HUES48 (cell line): ENCODE results near the gene MLPH.
A peak's percentile ranks its signal among the peaks of the same experiment; 100 is the strongest.

Experiments used
- H3K27ac ChIP-seq: one replicate; pipeline ENCODE4 v1.7.0; 2013; ENCODE audit warnings: low read depth, low read length, inconsistent platforms
- H3K27me3 ChIP-seq: 2 replicates; pipeline ENCODE4 v1.6.1; 2013; ENCODE audit warnings: mild to moderate bottlenecking, low read length; ENCODE audit not compliant: control insufficient read depth, insufficient read depth
- H3K36me3 ChIP-seq: 2 replicates; pipeline ENCODE4 v1.6.1; 2013; ENCODE audit warnings: low read length; ENCODE audit not compliant: control insufficient read depth, insufficient read depth
- H3K4me1 ChIP-seq: 2 replicates; pipeline ENCODE4 v1.6.1; 2013; ENCODE audit warnings: mild to moderate bottlenecking, low read length; ENCODE audit not compliant: control insufficient read depth, insufficient read depth
- H3K4me3 ChIP-seq: 2 replicates; pipeline ENCODE4 v1.5.1; 2013; ENCODE audit warnings: mild to moderate bottlenecking, low read depth, low read length
- H3K9ac ChIP-seq: 2 replicates; pipeline ENCODE4 v1.6.1; 2013; ENCODE audit warnings: mild to moderate bottlenecking, low read depth, low read length, moderate library complexity
- H3K9me3 ChIP-seq: 2 replicates; pipeline ENCODE4 v1.6.1; 2013; ENCODE audit warnings: low read length; ENCODE audit not compliant: control insufficient read depth, insufficient read depth

The MLPH gene, protein sequence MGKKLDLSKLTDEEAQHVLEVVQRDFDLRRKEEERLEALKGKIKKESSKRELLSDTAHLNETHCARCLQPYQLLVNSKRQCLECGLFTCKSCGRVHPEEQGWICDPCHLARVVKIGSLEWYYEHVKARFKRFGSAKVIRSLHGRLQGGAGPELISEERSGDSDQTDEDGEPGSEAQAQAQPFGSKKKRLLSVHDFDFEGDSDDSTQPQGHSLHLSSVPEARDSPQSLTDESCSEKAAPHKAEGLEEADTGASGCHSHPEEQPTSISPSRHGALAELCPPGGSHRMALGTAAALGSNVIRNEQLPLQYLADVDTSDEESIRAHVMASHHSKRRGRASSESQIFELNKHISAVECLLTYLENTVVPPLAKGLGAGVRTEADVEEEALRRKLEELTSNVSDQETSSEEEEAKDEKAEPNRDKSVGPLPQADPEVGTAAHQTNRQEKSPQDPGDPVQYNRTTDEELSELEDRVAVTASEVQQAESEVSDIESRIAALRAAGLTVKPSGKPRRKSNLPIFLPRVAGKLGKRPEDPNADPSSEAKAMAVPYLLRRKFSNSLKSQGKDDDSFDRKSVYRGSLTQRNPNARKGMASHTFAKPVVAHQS

DNA sequence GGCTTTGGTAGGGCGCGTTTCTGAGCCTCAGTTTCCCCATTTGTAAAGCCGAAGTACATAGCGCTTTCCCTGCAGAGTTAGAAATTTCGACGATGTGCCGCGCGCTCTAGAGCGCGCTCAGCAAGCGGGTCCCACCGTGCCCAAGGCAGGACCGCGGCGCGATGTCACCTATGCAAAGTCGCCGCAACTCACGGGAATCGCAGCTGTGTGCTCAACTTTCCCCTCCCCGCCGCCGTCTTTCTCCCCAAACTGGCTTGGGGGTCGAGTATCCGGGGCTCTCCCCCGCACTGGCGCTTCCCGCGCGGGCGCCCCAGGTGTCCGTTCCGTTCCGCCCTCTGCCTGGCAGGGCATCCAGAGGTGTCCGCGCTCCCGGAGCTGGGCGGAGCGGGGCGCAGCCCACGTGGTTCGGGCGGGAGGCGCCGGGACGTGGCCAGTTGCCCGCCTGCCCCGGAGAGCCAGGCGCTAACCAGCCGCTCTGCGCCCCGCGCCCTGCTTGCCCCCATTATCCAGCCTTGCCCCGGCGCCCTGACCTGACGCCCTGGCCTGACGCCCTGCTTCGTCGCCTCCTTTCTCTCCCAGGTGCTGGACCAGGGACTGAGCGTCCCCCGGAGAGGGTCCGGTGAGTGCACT, at the start of gene MLPH:
Gene MLPH (plus strand): TSS at position 433 of the 630 bp plus-strand sequence. CDS start 6,176 bp downstream, outside the sequence.
- Histone ChIP-seq H3K4me1 (peaks cover 29% of the 10 kb centered on the region), H3K27me3 (peaks cover 49% of the 10 kb centered on the region), H3K36me3 (no peaks in the 10 kb centered on the region), H3K9me3 (peaks cover 11% of the 10 kb centered on the region), H3K27ac (no peak within 1 kb of the TSS), H3K4me3 (peak within 1 kb of the TSS; percentile 74), H3K9ac (peak within 1 kb of the TSS; percentile 20; the same call in 1 of the 2 replicates)

DNA sequence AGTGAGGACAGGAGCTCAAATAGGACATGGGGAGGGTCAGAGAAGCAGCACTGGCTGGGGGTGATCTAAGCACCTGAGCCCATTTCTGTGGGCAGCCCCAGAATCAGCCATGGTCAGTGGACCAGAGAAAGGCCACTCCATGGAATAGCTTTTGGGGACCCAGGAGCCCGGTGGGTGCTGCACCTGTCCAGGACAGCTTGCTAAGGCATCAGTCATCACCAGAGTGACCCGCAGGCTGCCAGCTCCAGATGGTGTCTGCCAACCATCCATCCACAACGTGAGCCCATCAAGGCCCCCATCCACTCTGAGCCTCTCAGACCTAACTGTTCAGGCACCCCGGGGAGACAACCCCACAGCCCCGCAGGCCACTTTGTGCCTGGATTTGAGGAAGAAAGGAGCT, 49.5 kb upstream of the MLPH start:
- Histone ChIP-seq H3K4me1 (peaks cover 11% of the 10 kb centered on the region), H3K4me3 (no peak overlapping the region), H3K9me3 (no peaks in the 10 kb centered on the region), H3K27ac (no peak overlapping the region), H3K27me3 (no peaks in the 10 kb centered on the region), H3K9ac (no peak overlapping the region), H3K36me3 (no peaks in the 10 kb centered on the region)

- H3K4me3 ChIP-seq: no peak overlapping the region
- no peaks in the 10 kb centered on the region for H3K27me3 ChIP-seq
- peaks cover 11% of the 10 kb centered on the region for H3K4me1 ChIP-seq
- no peaks in the 10 kb centered on the region for H3K36me3 ChIP-seq
- no peaks in the 10 kb centered on the region for H3K9me3 ChIP-seq
- peak overlapping the region; percentile 2 for H3K27ac ChIP-seq
- no peak overlapping the region for H3K9ac ChIP-seq
These were observed 48.7 kb upstream of the MLPH start for GRCh38 chr2:237438080-237438940.

DNA sequence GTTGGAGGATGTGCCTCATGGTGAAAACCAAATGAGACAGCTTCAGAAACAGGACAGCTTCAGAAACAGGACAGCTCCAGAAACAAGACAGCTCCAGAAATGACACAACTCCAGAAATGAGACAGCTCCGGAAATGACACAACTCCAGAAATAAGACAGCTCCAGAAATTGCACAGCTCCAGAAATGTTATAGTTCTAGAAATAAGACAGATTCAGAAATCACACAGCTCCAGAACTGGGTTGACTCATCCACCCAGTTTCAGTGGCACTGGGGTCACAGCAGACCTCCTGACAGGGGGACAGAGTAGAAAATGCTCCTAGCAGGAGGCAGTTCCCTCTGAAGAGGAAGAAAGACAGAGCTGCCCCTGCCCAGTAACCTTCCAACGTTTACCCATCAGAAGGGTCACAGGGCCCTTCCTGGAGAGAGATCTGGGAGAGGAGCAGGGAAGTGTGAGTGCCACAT, 46.2 kb upstream of the MLPH start:
- Histone ChIP-seq H3K27me3 (no peaks in the 10 kb centered on the region), H3K9me3 (no peaks in the 10 kb centered on the region), H3K9ac (no peak overlapping the region), H3K27ac (no peak overlapping the region), H3K36me3 (no peaks in the 10 kb centered on the region), H3K4me1 (peaks cover 11% of the 10 kb centered on the region), H3K4me3 (no peak overlapping the region)

- Histone ChIP-seq H3K36me3 (no peaks in the 10 kb centered on the region), H3K4me3 (no peak overlapping the region), H3K27me3 (no peaks in the 10 kb centered on the region), H3K4me1 (peaks cover 11% of the 10 kb centered on the region), H3K9me3 (no peaks in the 10 kb centered on the region), H3K9ac (no peak overlapping the region), H3K27ac (no peak overlapping the region)
These were observed 45.3 kb upstream of the MLPH start for GRCh38 chr2:237441605-237442274.

DNA sequence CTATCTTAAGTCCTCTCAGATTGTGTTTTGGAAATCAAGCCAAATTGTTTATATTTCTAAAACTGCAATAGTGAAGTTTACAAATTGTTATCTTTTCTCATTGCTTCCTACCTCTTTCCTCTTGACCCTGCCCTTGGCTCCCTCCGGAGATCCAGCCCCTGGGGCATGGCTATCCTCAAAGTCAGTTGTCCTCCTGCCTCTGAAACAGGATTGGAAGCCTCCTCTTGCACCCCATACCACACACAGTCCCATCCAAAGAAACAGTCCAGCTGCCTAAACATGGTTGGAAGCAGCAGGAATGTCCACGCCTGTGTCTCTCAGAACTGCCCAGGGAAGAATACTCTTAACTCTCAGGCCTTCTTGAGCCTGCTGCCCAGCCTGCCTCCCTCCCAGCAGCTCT, 43.0 kb upstream of the MLPH start:
- Histone ChIP-seq H3K9ac (no peak overlapping the region), H3K9me3 (no peaks in the 10 kb centered on the region), H3K27ac (no peak overlapping the region), H3K36me3 (no peaks in the 10 kb centered on the region), H3K4me1 (no peaks in the 10 kb centered on the region), H3K4me3 (no peak overlapping the region), H3K27me3 (no peaks in the 10 kb centered on the region)

- H3K9me3 ChIP-seq: no peaks in the 10 kb centered on the region
- H3K4me3 ChIP-seq: no peak overlapping the region
- H3K36me3 ChIP-seq: no peaks in the 10 kb centered on the region
- H3K9ac ChIP-seq: no peak overlapping the region
- H3K27me3 ChIP-seq: no peaks in the 10 kb centered on the region
- H3K27ac ChIP-seq: no peak overlapping the region
- no peaks in the 10 kb centered on the region for H3K4me1 ChIP-seq
These were observed 41.3 kb upstream of the MLPH start for GRCh38 chr2:237445611-237446337.

DNA sequence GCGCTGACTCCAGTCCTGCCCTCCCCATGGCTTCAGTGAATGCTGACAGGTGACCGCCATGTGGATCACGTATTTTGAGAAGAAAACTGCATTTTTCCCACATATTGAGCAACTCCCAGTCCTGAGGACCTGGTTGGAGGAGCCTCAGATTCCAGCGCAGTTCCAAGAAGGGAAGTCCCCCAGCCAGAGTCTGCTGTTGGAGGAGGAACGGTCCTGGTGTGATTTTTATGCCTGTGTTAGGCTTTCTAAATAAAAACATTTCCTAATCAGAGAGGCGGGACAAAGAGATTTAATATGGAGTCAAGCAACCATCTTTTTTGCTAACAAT, 40.7 kb upstream of the MLPH start:
- no peak overlapping the region for H3K27ac ChIP-seq
- H3K36me3 ChIP-seq: no peaks in the 10 kb centered on the region
- no peak overlapping the region for H3K4me3 ChIP-seq
- no peaks in the 10 kb centered on the region for H3K9me3 ChIP-seq
- no peaks in the 10 kb centered on the region for H3K27me3 ChIP-seq
- H3K4me1 ChIP-seq: no peaks in the 10 kb centered on the region
- no peak overlapping the region for H3K9ac ChIP-seq

GRCh38 chr2:237447496-237447895, 39.6 kb upstream of the MLPH start:
- H3K9me3 ChIP-seq: no peaks in the 10 kb centered on the region
- H3K9ac ChIP-seq: no peak overlapping the region
- no peaks in the 10 kb centered on the region for H3K36me3 ChIP-seq
- H3K4me3 ChIP-seq: no peak overlapping the region
- H3K4me1 ChIP-seq: peaks cover 9% of the 10 kb centered on the region
- no peaks in the 10 kb centered on the region for H3K27me3 ChIP-seq
- H3K27ac ChIP-seq: no peak overlapping the region

- H3K4me1 ChIP-seq: peaks cover 9% of the 10 kb centered on the region
- H3K27me3 ChIP-seq: no peaks in the 10 kb centered on the region
- H3K27ac ChIP-seq: no peak overlapping the region
These were observed 38.9 kb upstream of the MLPH start for GRCh38 chr2:237448171-237448570.

More at GRCh38 chr2:237448171-237448570, 38.9 kb upstream of the MLPH start:
- no peaks in the 10 kb centered on the region for H3K36me3 ChIP-seq
- no peaks in the 10 kb centered on the region for H3K9me3 ChIP-seq
- H3K4me3 ChIP-seq: no peak overlapping the region
- no peak overlapping the region for H3K9ac ChIP-seq
